AG09309 (cell line): ENCODE data around the gene PRKAG1.

Experiments
- DNase-seq: peaks from one replicate; pipeline ENCODE4 v3.0.0-alpha.2; 2010; ENCODE audit warnings: low read depth
- H3K4me3 ChIP-seq: 2 replicates; pipeline ENCODE4 v1.5.1; 2011; ENCODE audit warnings: mild to moderate bottlenecking, low read depth, low read length, moderate library complexity; ENCODE audit not compliant: control insufficient read depth
- CTCF ChIP-seq: IDR thresholded peaks from 2 replicates; pipeline ENCODE4 v1.5.1; 2011; ENCODE audit warnings: mild to moderate bottlenecking, low read depth, low read length, inconsistent platforms; ENCODE audit not compliant: insufficient read depth, control insufficient read depth; ENCODE audit errors: missing control alignments

Gene PRKAG1

GRCh38 chr12:49020441-49020840, 1.9 kb upstream of the PRKAG1 start:
- no peak for TF ChIP-seq CTCF
- no peak for DNase-seq
- no peak overlapping the region for H3K4me3 ChIP-seq

GRCh38 chr12:49019443-49020324, 1.1 kb upstream of the PRKAG1 start:
- H3K4me3 ChIP-seq: no peak overlapping the region
- TF ChIP-seq CTCF: peak; percentile 34
- DNase-seq: no peak

GRCh38 chr12:49019120-49019430, 499 bp upstream of the PRKAG1 start:
- H3K4me3 ChIP-seq: peak overlapping the region; percentile 48
- no peak for TF ChIP-seq CTCF
- no peak for DNase-seq

GRCh38 chr12:49017891-49018260, 700 bp downstream of the PRKAG1 start:
- DNase-seq: no peak
- H3K4me3 ChIP-seq: peak overlapping the region; percentile 48
- TF ChIP-seq CTCF: no peak

DNA sequence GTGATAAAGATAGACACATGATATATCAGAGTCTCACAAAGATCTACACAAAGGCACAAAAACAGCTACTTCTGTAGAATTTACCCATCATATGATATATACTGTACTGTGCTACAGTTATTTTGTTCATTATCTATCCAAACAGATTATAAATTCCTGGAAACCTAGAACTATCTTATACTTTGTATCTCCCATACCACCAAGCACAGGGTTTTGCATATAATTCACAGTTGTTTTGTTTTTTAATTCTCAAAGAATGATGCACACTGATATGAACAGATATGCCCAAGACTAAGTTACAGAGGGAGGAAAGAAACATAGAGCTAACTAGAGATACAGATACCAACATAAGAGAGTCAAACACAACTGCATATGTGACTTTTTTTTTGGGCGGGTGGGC, 3.4 kb downstream of the PRKAG1 start:
- no peak overlapping the region for H3K4me3 ChIP-seq
- no peak for TF ChIP-seq CTCF
- no peak for DNase-seq

DNA sequence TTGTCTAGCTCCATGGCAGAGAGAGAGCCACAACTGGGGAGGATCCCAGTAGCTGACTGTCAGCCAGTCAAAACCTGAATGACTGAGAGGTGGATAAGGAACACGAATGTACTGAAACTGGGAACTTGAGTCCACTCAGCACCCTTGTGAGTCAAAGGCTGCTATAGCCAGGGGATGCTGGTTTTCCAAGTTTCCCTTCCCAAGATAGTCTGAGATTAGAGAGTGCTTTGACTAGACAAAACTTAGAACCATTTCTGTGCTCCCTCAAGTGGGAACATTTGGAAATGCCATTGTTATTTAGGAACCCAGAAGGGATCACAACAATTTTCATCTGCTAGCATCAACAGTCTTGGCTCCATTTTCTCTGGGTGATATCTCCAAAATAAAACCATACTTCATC, 4.0 kb downstream of the PRKAG1 start:
- TF ChIP-seq CTCF: peak; percentile 40
- H3K4me3 ChIP-seq: no peak overlapping the region
- no peak for DNase-seq
